GM20000 (cell line): ENCODE measurements around the gene CPNE1.

Source experiments
- DNase-seq: peaks from one replicate; pipeline ENCODE4 v3.0.0; 2012; ENCODE audit warnings: low spot score
- CTCF ChIP-seq: IDR thresholded peaks from 2 replicates; pipeline ENCODE4 v1.5.1; 2012; ENCODE audit warnings: mild to moderate bottlenecking, control low read depth; ENCODE audit errors: extremely low read depth, missing control alignments

Gene CPNE1

GRCh38 chr20:35587436-35587835 is 77.3 kb downstream of the CPNE1 start:
- DNase-seq = no peak
- TF ChIP-seq CTCF = no peak

DNA sequence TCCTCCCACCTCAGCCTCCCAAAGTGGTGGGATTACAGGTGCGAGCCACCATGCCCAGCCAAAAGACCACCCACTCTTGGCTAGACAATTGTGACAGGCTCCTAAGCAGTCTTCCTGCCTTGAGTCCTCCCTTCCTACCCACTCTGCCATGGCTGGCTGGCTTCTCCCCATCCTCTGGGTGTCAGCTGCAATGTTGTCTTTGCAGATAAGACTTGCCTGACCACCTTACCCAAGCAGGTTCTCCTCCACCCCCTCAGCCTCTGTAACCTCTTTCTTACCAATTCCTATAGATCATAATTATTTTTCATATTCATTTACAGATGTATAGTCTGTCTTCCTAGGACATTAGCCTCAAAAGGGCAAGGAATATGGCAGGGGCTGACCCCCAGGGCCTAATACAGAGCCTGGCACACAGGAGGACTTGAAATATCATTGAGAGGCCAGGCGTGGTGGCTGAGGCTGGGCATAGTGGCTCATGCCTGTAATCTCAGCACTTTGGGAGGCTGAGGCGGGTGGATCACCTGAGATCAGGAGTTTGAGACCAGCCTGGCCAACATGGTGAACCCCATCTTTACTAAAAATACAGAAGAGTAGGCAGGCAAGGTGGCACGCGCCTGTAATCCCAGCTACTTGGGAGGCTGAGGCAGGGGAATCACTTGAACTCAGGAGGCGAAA is 77.8 kb downstream of the CPNE1 start:
- TF ChIP-seq CTCF = no peak
- DNase-seq = no peak

GRCh38 chr20:35583636-35584560 is 80.8 kb downstream of the CPNE1 start:
- DNase-seq = no peak
- no peak for TF ChIP-seq CTCF

- no peak for TF ChIP-seq CTCF
- DNase-seq = no peak
Observed at GRCh38 chr20:35582741-35583404, 81.8 kb downstream of the CPNE1 start.

GRCh38 chr20:35582131-35582530 is 82.6 kb downstream of the CPNE1 start:
- DNase-seq = no peak
- no peak for TF ChIP-seq CTCF

DNA sequence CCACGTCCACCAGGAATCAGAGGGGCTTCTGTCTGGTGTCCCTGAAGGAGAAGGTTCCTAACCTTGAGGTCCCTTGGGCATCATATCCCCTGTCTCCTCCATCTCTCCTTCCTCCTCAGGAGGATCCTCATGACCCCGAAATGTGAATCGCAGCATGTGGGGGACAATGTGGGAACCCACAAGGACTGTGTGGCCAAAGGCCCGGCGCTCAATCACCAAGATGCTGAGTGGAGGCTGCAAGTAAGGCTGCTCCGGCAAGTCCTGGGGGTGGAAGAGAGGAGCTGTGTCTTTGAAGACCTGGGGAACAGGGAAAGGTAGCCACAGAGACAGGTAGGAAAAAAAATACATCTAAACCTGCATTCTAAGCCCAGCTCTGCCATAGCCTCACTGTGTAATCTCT is 85.5 kb downstream of the CPNE1 start:
- no peak for DNase-seq

More for the DNA sequence above, 85.5 kb downstream of the CPNE1 start:
- TF ChIP-seq CTCF = no peak
